HEK293T (cell line): ENCODE results near the gene KAT2A.

ENCODE experiments used
- ARNT ChIP-seq: fragments of 450-650 bp; IDR thresholded peaks from 2 replicates; pipeline ENCODE4 v1.6.1; 2017; ENCODE audit warnings: mild to moderate bottlenecking
- BHLHE40 ChIP-seq: fragments of 450-650 bp; IDR thresholded peaks from 2 replicates; pipeline ENCODE4 v1.6.1; 2016; ENCODE audit warnings: mild to moderate bottlenecking, moderate library complexity, borderline replicate concordance
- CTBP1 ChIP-seq: fragments of 450-650 bp; IDR thresholded peaks from 2 replicates; pipeline ENCODE4 v1.6.1; 2016; ENCODE audit warnings: borderline replicate concordance
- ELF4 ChIP-seq: fragments of 450-650 bp; IDR thresholded peaks from 2 replicates; pipeline ENCODE4 v1.6.1; 2017; ENCODE audit warnings: antibody characterized with exemption
- FOXK2 ChIP-seq: fragments of 450-650 bp; IDR thresholded peaks from 2 replicates; pipeline ENCODE4 v1.6.1; 2016; ENCODE audit warnings: mild to moderate bottlenecking
- FOXM1 ChIP-seq: fragments of 450-650 bp; IDR thresholded peaks from 2 replicates; pipeline ENCODE4 v1.6.1; 2017; ENCODE audit warnings: mild to moderate bottlenecking, borderline replicate concordance
- HDGF ChIP-seq: fragments of 450-650 bp; IDR thresholded peaks from 2 replicates; pipeline ENCODE4 v1.6.1; 2017; ENCODE audit warnings: antibody characterized with exemption, borderline replicate concordance
- L3MBTL2 ChIP-seq: fragments of 450-650 bp; conservative IDR thresholded peaks from 2 replicates; pipeline ENCODE4 v1.6.1; 2016; ENCODE audit warnings: mild to moderate bottlenecking
- LEF1 ChIP-seq: fragments of 450-650 bp; IDR thresholded peaks from 2 replicates; pipeline ENCODE4 v1.6.1; 2017; ENCODE audit warnings: mild to moderate bottlenecking, borderline replicate concordance
- PKNOX1 ChIP-seq: fragments of 450-650 bp; IDR thresholded peaks from 2 replicates; pipeline ENCODE4 v1.6.1; 2016
- SP1 ChIP-seq: fragments of 450-650 bp; IDR thresholded peaks from 2 replicates; pipeline ENCODE4 v1.6.1; 2017
- SUZ12 ChIP-seq: fragments of 450-650 bp; IDR thresholded peaks from 2 replicates; pipeline ENCODE4 v1.6.1; 2016; ENCODE audit warnings: mild to moderate bottlenecking
- TARDBP ChIP-seq: fragments of 450-650 bp; IDR thresholded peaks from 2 replicates; pipeline ENCODE4 v1.6.1; 2016
- ZNF384 ChIP-seq: fragments of 450-650 bp; IDR thresholded peaks from 2 replicates; pipeline ENCODE4 v1.6.1; 2016

DNA sequence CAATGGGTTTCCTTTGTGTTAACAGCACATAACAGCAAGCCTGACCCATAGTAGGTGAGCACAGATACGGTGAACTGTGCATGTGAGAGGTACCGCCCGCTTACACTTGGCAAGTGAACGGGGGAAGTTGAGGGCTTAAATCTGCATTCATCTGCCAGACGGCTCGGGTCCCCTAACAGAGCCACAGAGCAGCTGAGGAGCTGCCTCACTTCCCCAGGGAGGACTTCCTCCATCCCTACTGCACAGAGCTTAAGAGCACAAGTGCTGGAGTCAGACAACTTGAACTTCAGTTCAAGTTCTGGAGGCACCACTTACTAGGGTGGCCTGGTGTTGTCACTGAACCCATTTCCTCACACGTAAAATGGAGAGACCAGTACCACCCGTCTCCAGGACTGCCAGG is 20.2 kb upstream of the KAT2A start:
- TF ChIP-seq BHLHE40 (no peak), FOXM1 (no peak), ZNF384 (no peak), PKNOX1 (no peak), FOXK2 (no peak), TARDBP (no peak), L3MBTL2 (no peak), SP1 (no peak), LEF1 (no peak), ELF4 (no peak), ARNT (no peak), SUZ12 (no peak), CTBP1 (no peak), HDGF (no peak)
